Kidney (tissue), 14 donors: ENCODE measurements around the gene KSR1. TPM values are rescaled to one million over a fixed set of nuclear protein-coding genes. Genes with fewer than 3 reads are reported as not detected.

Experiments
- DNase-seq, 5 donors: peaks; one replicate each; pipeline ENCODE4 v3.0.0-alpha.2; 2013 to 2020
- FAIRE-seq: peaks from 2 replicates; lab custom pipeline; 2012; peaks lifted over from hg19 to GRCh38; lab: Jason Lieb, UNC
- H3K27ac ChIP-seq, 2 donors: one replicate each; pipeline ENCODE4 v1.7.0; 2013; ENCODE audit warnings: low read depth in 2 of 2, low read length in 2 of 2, inconsistent platforms in 1 of 2
- H3K27me3 ChIP-seq: one replicate; pipeline ENCODE4 v1.7.1; 2013; ENCODE audit warnings: low read length, inconsistent platforms; ENCODE audit not compliant: control insufficient read depth, insufficient read depth
- H3K36me3 ChIP-seq, 3 donors: one replicate each; pipeline versions ENCODE4 v1.7.0 to v1.7.1; 2013; ENCODE audit warnings: low read length in 3 of 3, control low read depth in 1 of 3, inconsistent platforms in 1 of 3; ENCODE audit not compliant: insufficient read depth in 3 of 3, control insufficient read depth in 2 of 3
- H3K4me1 ChIP-seq, 3 donors: one replicate each; pipeline versions ENCODE4 v1.7.0 to v1.7.1; 2013; ENCODE audit warnings: low read length in 3 of 3, inconsistent platforms in 1 of 3, low read depth in 1 of 3; ENCODE audit not compliant: control insufficient read depth in 2 of 3, insufficient read depth in 2 of 3
- H3K4me3 ChIP-seq, 3 donors: one replicate each; pipeline versions ENCODE4 v1.7.0 to v1.8.1; 2013; ENCODE audit warnings: low read length in 3 of 3, control low read depth in 1 of 3, inconsistent platforms in 1 of 3
- H3K9ac ChIP-seq, 3 donors: one replicate each; pipeline versions ENCODE4 v1.7.0 to v1.7.1; 2013; ENCODE audit warnings: low read length in 3 of 3, control low read depth in 1 of 3, inconsistent platforms in 1 of 3
- H3K9me3 ChIP-seq, 3 donors: one replicate each; pipeline versions ENCODE4 v1.7.0 to v1.7.1; 2013; ENCODE audit warnings: low read length in 3 of 3, control low read depth in 1 of 3, inconsistent platforms in 1 of 3; ENCODE audit not compliant: control insufficient read depth in 2 of 3, insufficient read depth in 1 of 3
- CTCF ChIP-seq: IDR thresholded peaks from 3 replicates; pipeline ENCODE4 v1.5.1; 2012; ENCODE audit warnings: mild to moderate bottlenecking, moderate library complexity, borderline replicate concordance; ENCODE audit not compliant: insufficient read depth; ENCODE audit errors: extremely low read depth
- intact Hi-C: fragments of 100-400 bp; cut with DNase I; formaldehyde crosslinking; loops from one replicate; pipeline ENCODE4 v1.11.1; 2022
- polyA plus RNA-seq: library from polyadenylated mRNA; stranded (reverse); fragments of 350-450 nt; fragmentation: Illumina TruSeq; extraction: RNeasy Lipid Tissue Mini Kit (QIAGEN cat#74804); gene quantifications from one replicate; pipeline ENCODE4 v1.2.3, GENCODE V29; 2014; ENCODE audit warnings: low read depth, low replicate concordance; ENCODE audit not compliant: insufficient read depth
- total RNA-seq: library from RNA; stranded (reverse); fragmentation: NEBNext Ultra II Directional; extraction: Animal tissue kit (Norgen Biotek cat#: 25700); gene quantifications from one replicate; pipeline ENCODE4 v1.2.1, GENCODE V29; 2021
- donor health status: control.
- donor health status: control.
- donor health status: control.
- donor health status: control.
- donor health status: control.
- donor health status: DM: yes; HTN: yes; CAD: no.
- donor health status: Normal renal cell carcinoma (clear cell type).

KSR1 gene
- total and polyA plus RNA-seq, 2 donors from 2014 or later = 11.7 to 97.3 TPM

GRCh38 chr17:27473748-27474609, 17.7 kb downstream of the KSR1 start:
- Histone ChIP-seq H3K4me3 (no peak overlapping the region), H3K36me3 (no peaks in the 10 kb centered on the region), H3K27ac (no peak overlapping the region), H3K27me3 (no peaks in the 10 kb centered on the region), H3K9ac (no peak overlapping the region), H3K9me3 (no peaks in the 10 kb centered on the region), H3K4me1 (peaks cover 0 to 26% (median 8%) of the 10 kb centered on the region in 3 donors)
- DNase-seq = no peak
- intact Hi-C loops = no loop called here
- TF ChIP-seq CTCF = no peak
- FAIRE-seq = no peak

GRCh38 chr17:27475070-27475673, 18.9 kb downstream of the KSR1 start:
- FAIRE-seq (no peak), DNase-seq (no peak)
- no peak overlapping the region for H3K4me3 ChIP-seq
- no peak overlapping the region for H3K27ac ChIP-seq
- no peaks in the 10 kb centered on the region for H3K9me3 ChIP-seq
- no peak for TF ChIP-seq CTCF
- no peaks in the 10 kb centered on the region for H3K27me3 ChIP-seq
- H3K4me1 ChIP-seq = peaks cover 0 to 26% (median 8%) of the 10 kb centered on the region in 3 donors
- intact Hi-C loops = no loop called here
- no peaks in the 10 kb centered on the region for H3K36me3 ChIP-seq
- no peak overlapping the region for H3K9ac ChIP-seq

GRCh38 chr17:27475981-27476895, 20.0 kb downstream of the KSR1 start:
- TF ChIP-seq CTCF = no peak
- Histone ChIP-seq H3K27me3 (no peaks in the 10 kb centered on the region), H3K36me3 (no peaks in the 10 kb centered on the region), H3K27ac (no peak overlapping the region), H3K9ac (no peak overlapping the region), H3K4me3 (no peak overlapping the region), H3K4me1 (peaks cover 0 to 26% (median 8%) of the 10 kb centered on the region in 3 donors), H3K9me3 (no peaks in the 10 kb centered on the region)
- intact Hi-C loops = no loop called here
- FAIRE-seq (no peak), DNase-seq (no peak)
